ENCODE data around the gene EGFLAM. TPM values are rescaled to one million over a fixed set of nuclear protein-coding genes. Genes with fewer than 3 reads are reported as not detected.

The EGFLAM gene
- total RNA-seq, 1 experiment from 2014 or later, result not detected

DNA sequence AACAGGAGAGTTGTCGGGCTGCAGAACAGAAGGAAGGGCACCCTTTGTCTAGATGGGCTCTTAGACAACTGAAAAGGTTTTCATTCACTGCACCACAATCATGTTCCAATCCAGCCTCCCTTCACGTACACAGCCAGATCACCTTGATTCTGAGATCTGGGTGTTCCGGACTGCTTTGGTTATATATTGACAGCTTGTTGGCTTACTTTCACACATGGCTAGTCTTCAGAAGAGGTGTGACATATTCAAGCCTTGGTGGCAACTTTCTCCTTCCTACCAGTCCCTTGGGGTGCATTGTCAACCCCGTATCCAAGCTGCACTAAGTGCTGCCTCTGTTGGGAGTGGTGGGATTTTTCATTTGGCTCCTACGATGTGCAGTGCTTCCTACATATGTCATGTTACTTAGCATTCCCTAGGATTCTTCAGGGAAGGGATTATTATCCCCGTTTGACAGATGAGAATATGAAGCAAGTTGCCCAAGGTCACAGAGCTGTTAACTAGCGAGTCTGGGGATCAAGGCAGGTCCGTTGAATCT, 197.5 kb downstream of the EGFLAM start:
- H3K27me3 Mint-ChIP-seq (ENCODE audit: insufficient read depth, unreplicated experiment), result no peaks in the 10 kb centered on the region
- Histone ChIP-seq H3K9me3 (no peaks in the 10 kb centered on the region), H3K4me1 (no peaks in the 10 kb centered on the region), H3K27me3 (replicated peaks; ENCODE audit: control insufficient read depth, insufficient read depth, low read length) (no peaks in the 10 kb centered on the region), H3K4me3 (ENCODE audit: low read depth, low read length) (no peak overlapping the region), H3K36me3 (ENCODE audit: control insufficient read depth, insufficient read depth, low read length) (no peaks in the 10 kb centered on the region)
- no TSS peak for BruUV-seq (replicated peaks)
- no peak for DNase-seq
- intact Hi-C loops (cut with micrococcal nuclease; ENCODE audit: unreplicated experiment), result no loop called here
- TF ChIP-seq, protein P1, sequence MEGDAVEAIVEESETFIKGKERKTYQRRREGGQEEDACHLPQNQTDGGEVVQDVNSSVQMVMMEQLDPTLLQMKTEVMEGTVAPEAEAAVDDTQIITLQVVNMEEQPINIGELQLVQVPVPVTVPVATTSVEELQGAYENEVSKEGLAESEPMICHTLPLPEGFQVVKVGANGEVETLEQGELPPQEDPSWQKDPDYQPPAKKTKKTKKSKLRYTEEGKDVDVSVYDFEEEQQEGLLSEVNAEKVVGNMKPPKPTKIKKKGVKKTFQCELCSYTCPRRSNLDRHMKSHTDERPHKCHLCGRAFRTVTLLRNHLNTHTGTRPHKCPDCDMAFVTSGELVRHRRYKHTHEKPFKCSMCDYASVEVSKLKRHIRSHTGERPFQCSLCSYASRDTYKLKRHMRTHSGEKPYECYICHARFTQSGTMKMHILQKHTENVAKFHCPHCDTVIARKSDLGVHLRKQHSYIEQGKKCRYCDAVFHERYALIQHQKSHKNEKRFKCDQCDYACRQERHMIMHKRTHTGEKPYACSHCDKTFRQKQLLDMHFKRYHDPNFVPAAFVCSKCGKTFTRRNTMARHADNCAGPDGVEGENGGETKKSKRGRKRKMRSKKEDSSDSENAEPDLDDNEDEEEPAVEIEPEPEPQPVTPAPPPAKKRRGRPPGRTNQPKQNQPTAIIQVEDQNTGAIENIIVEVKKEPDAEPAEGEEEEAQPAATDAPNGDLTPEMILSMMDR (IDR thresholded peaks at IDR 0.05; ENCODE audit: insufficient read depth in 1 of 2, low read depth in 1 of 2, low read length in 1 of 2, severe bottlenecking in 1 of 2, unreplicated experiment in 1 of 2), result no peak
- POLR2A ChIA-PET, result no interaction called here
- CTCF ChIA-PET, result no interaction called here
- H3K36me3 Mint-ChIP-seq (ENCODE audit: insufficient read depth, unreplicated experiment), result no peaks in the 10 kb centered on the region
- no peak overlapping the region for H3K27ac Mint-ChIP-seq (ENCODE audit: unreplicated experiment)
- H3K9me3 Mint-ChIP-seq (ENCODE audit: unreplicated experiment), result no peaks in the 10 kb centered on the region
- H3K4me1 Mint-ChIP-seq (ENCODE audit: low read depth, unreplicated experiment), result no peaks in the 10 kb centered on the region
- H3K4me3 Mint-ChIP-seq (ENCODE audit: unreplicated experiment), result no peak overlapping the region

DNA sequence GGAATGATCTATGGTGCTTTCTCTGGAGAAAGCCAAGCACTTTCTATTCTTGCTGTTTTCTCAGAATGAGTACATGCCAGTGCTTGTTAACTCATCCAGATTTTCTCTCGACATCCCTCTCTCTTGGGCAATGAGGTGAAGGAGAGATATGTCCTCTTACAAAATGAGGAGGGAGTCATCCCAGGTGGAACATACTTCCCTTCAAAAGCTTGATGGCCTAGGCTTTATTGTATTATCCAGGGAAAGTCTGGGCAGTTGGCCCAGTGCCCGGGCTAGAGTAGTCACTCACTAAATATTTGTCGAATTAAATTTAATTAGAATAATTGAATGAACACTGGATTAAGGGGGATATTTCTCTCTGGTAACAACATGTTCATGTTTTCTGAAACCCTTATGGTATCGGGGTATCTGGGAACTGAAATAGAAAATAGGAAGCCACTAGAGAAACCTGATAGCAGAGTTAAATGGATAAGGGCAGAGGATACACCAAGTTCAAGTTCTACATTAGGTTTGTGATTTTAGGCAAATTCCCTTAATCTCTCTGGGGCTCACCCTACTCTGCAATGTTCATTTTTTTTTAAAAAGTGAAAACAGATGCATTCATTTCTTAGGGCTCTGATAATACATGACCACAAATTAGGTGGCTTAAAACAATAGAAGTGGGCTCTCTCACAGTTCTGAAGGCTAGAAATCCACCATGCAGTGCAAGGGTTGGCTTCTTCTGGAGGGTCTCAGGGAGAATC, 198.5 kb downstream of the EGFLAM start:
- Mint-ChIP-seq H3K4me3 (ENCODE audit: unreplicated experiment) (no peak overlapping the region), H3K27ac (ENCODE audit: unreplicated experiment) (no peak overlapping the region), H3K9me3 (ENCODE audit: unreplicated experiment) (no peaks in the 10 kb centered on the region), H3K27me3 (ENCODE audit: insufficient read depth, unreplicated experiment) (no peaks in the 10 kb centered on the region), H3K36me3 (ENCODE audit: insufficient read depth, unreplicated experiment) (no peaks in the 10 kb centered on the region), H3K4me1 (ENCODE audit: low read depth, unreplicated experiment) (no peaks in the 10 kb centered on the region)
- H3K9me3 ChIP-seq, result no peaks in the 10 kb centered on the region
- TF ChIP-seq, protein P1 (IDR thresholded peaks at IDR 0.05; ENCODE audit: insufficient read depth in 1 of 2, low read depth in 1 of 2, low read length in 1 of 2, severe bottlenecking in 1 of 2, unreplicated experiment in 1 of 2), result no peak
- H3K36me3 ChIP-seq (ENCODE audit: control insufficient read depth, insufficient read depth, low read length), result no peaks in the 10 kb centered on the region
- no peaks in the 10 kb centered on the region for H3K27me3 ChIP-seq (replicated peaks; ENCODE audit: control insufficient read depth, insufficient read depth, low read length)
- H3K4me3 ChIP-seq (ENCODE audit: low read depth, low read length), result no peak overlapping the region
- ChIA-PET CTCF (no interaction called here), POLR2A (no interaction called here)
- DNase-seq, result no peak
- intact Hi-C loops (cut with micrococcal nuclease; ENCODE audit: unreplicated experiment), result no loop called here
- BruUV-seq (replicated peaks), result no TSS peak
- no peaks in the 10 kb centered on the region for H3K4me1 ChIP-seq

DNA sequence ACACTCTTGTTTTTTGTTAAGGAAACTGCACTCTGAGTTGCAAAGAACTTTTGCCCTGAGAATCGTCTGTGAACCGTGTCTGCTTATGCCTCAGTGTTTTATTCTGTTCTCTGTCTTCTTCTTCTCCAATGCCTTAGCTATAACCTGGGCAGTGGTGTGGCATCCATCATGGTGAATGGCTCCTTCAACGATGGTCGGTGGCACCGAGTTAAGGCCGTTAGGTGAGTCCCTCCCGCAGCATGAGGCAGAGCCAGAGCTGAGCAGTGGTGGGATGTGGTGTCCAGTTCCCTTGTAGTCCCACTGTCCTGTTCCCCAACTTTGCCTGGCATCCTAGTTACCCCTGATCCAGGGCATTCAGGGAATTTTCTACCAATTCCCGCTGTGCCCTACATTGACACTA, 199.8 kb downstream of the EGFLAM start:
- ChIA-PET CTCF (no interaction called here), POLR2A (no interaction called here)
- H3K4me1 Mint-ChIP-seq (ENCODE audit: low read depth, unreplicated experiment), result no peaks in the 10 kb centered on the region
- no peaks in the 10 kb centered on the region for H3K27me3 Mint-ChIP-seq (ENCODE audit: insufficient read depth, unreplicated experiment)
- no peak overlapping the region for H3K27ac Mint-ChIP-seq (ENCODE audit: unreplicated experiment)
- BruUV-seq (replicated peaks), result no TSS peak
- no peak for DNase-seq
- H3K4me3 Mint-ChIP-seq (ENCODE audit: unreplicated experiment), result no peak overlapping the region
- Histone ChIP-seq H3K4me3 (ENCODE audit: low read depth, low read length) (no peak overlapping the region), H3K27me3 (replicated peaks; ENCODE audit: control insufficient read depth, insufficient read depth, low read length) (no peaks in the 10 kb centered on the region), H3K4me1 (no peaks in the 10 kb centered on the region), H3K9me3 (no peaks in the 10 kb centered on the region), H3K36me3 (ENCODE audit: control insufficient read depth, insufficient read depth, low read length) (no peaks in the 10 kb centered on the region)
- TF ChIP-seq, protein P1 (IDR thresholded peaks at IDR 0.05; ENCODE audit: insufficient read depth in 1 of 2, low read depth in 1 of 2, low read length in 1 of 2, severe bottlenecking in 1 of 2, unreplicated experiment in 1 of 2), result no peak
- intact Hi-C loops (cut with micrococcal nuclease; ENCODE audit: unreplicated experiment), result no loop called here
- no peaks in the 10 kb centered on the region for H3K9me3 Mint-ChIP-seq (ENCODE audit: unreplicated experiment)
- H3K36me3 Mint-ChIP-seq (ENCODE audit: insufficient read depth, unreplicated experiment), result no peaks in the 10 kb centered on the region

All from Caco-2 (cell line).